ENCODE measurements around the gene DARS1.

DARS1 gene

DNA sequence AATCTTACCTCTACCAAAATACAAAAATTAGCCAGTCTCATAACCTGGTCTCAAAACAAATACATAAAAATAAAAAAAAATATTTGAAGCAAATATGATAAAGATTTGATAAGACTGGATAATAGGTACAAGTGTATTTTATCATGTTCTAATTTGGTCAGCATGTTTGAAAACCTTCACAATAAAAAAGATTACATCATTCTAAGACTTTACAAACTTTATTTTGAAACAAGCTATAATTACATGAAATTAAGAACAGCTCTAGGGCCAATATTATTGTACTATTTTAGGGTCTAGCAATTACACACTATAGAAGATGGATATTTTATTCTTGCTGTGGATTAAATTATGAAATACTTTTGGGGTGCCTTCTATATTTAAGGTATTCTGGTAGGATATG, 79.7 kb downstream of the DARS1 start:
- in situ Hi-C loops (cut with HindIII; ENCODE audit: low sequenced_read_pairs): loop anchor here (25.0 kb wide), 1 partner anchor 457 kb away; no protein-coding TSS in a partner anchor
- DNase-seq (ENCODE audit: low read depth): no peak
- no peak for TF ChIP-seq CTCF (IDR thresholded peaks at IDR 0.05; ENCODE audit: low read depth, low read length, missing control alignments)
- no peak overlapping the region for H3K4me3 ChIP-seq (ENCODE audit: low read depth, low read length)

GRCh38 chr2:135904341-135904989, 81.0 kb downstream of the DARS1 start:
- TF ChIP-seq CTCF (IDR thresholded peaks at IDR 0.05; ENCODE audit: low read depth, low read length, missing control alignments): no peak
- DNase-seq (ENCODE audit: low read depth): no peak
- H3K4me3 ChIP-seq (ENCODE audit: low read depth, low read length): no peak overlapping the region
- in situ Hi-C loops (cut with HindIII; ENCODE audit: low sequenced_read_pairs): loop anchor here (25.0 kb wide), 1 partner anchor 458 kb away; no protein-coding TSS in a partner anchor

DNA sequence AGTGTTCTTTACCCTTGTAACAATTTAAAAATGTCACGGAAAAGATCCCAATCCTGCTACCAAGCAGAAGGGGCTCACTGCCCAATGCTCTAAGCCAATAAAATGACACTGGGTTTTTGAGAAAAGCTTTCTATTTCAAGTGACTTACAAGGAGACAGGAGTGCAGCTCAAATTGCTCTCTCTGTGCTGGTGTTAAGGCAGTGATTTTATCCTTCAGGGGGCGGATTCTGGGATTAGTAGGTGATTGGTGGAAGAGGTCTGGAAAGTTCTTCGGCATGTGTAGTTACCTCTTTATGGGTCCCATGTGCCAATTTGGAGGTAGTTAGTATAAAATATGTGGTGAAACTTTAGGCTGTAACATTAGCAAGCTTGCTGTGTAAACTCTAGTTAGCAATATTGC, 81.8 kb downstream of the DARS1 start:
- DNase-seq (ENCODE audit: low read depth): no peak
- no peak for TF ChIP-seq CTCF (IDR thresholded peaks at IDR 0.05; ENCODE audit: low read depth, low read length, missing control alignments)
- in situ Hi-C loops (cut with HindIII; ENCODE audit: low sequenced_read_pairs): loop anchor here (25.0 kb wide), 1 partner anchor 459 kb away; no protein-coding TSS in a partner anchor
- H3K4me3 ChIP-seq (ENCODE audit: low read depth, low read length): no peak overlapping the region

- TF ChIP-seq CTCF (IDR thresholded peaks at IDR 0.05; ENCODE audit: low read depth, low read length, missing control alignments): no peak
- in situ Hi-C loops (cut with HindIII; ENCODE audit: low sequenced_read_pairs): no loop called here
- no peak for DNase-seq (ENCODE audit: low read depth)
- no peak overlapping the region for H3K4me3 ChIP-seq (ENCODE audit: low read depth, low read length)
Measured at GRCh38 chr2:135899567-135899966, 85.9 kb downstream of the DARS1 start.

- in situ Hi-C loops (cut with HindIII; ENCODE audit: low sequenced_read_pairs): no loop called here
- no peak for DNase-seq (ENCODE audit: low read depth)
- no peak for TF ChIP-seq CTCF (IDR thresholded peaks at IDR 0.05; ENCODE audit: low read depth, low read length, missing control alignments)
- no peak overlapping the region for H3K4me3 ChIP-seq (ENCODE audit: low read depth, low read length)
Measured at GRCh38 chr2:135898234-135898786, 87.1 kb downstream of the DARS1 start.

DNA sequence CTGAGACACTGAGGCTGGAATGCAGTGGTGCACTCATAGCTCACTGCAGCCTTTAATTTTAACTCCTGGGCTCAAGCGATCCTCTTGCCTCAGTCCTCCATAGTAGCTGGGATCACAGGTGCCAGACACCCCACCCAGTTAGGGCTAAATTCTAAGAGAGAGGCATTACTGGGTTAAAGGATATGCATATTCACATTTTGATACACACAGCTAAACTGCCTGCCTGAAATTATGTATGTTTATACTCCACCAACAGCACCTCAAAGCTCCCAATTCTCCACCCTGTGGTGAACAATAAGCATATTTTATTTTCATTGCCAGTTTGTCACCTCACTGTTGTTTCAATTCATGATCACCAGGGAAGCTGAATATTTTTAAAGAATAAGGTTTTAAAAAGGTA, 90.5 kb downstream of the DARS1 start:
- in situ Hi-C loops (cut with HindIII; ENCODE audit: low sequenced_read_pairs): no loop called here
- H3K4me3 ChIP-seq (ENCODE audit: low read depth, low read length): no peak overlapping the region
- no peak for DNase-seq (ENCODE audit: low read depth)
- no peak for TF ChIP-seq CTCF (IDR thresholded peaks at IDR 0.05; ENCODE audit: low read depth, low read length, missing control alignments)
